Gastroesophageal sphincter (tissue), 4 donors: ENCODE results near the gene TSHZ2. TPM values are rescaled to one million over a fixed set of nuclear protein-coding genes. Genes with fewer than 3 reads are reported as not detected.

Experiments used
- ATAC-seq: fragments of 150-250 bp; one replicate; pipeline ENCODE4 v1.9.1; 2016; ENCODE audit warnings: mild to moderate bottlenecking, moderate library complexity
- H3K27ac ChIP-seq, 4 donors: fragments of 200-600 bp; sonication (generic) in 3 of 4; 1 replicate in 3 of 4; 2 replicates in 1 of 4; pipeline ENCODE4 v1.5.1; 2016 to 2019
- H3K27me3 ChIP-seq: fragments of 200-600 bp; sonication (generic); one replicate; pipeline ENCODE4 v1.5.1; 2019
- H3K36me3 ChIP-seq, 2 donors: fragments of 200-600 bp; sonication (generic); one replicate each; pipeline ENCODE4 v1.5.1; 2019; ENCODE audit warnings: control low read depth in 1 of 2
- H3K4me1 ChIP-seq, 3 donors: fragments of 200-600 bp; sonication (generic); 1 replicate in 2 of 3; 2 replicates in 1 of 3; pipeline ENCODE4 v1.5.1; 2016 to 2019; ENCODE audit warnings: control low read depth in 2 of 3
- H3K4me3 ChIP-seq, 2 donors: fragments of 200-600 bp; sonication (generic); one replicate each; pipeline ENCODE4 v1.5.1; 2019; ENCODE audit warnings: mild to moderate bottlenecking in 1 of 2, moderate library complexity in 1 of 2
- H3K9me3 ChIP-seq, 3 donors: fragments of 200-600 bp; sonication (generic); one replicate each; pipeline ENCODE4 v1.5.1; 2017 to 2019; ENCODE audit warnings: control low read depth in 2 of 3
- CTCF ChIP-seq, 4 experiments: fragments of 200-600 bp in 2 of 4; fragments of 450-650 bp in 2 of 4; sonication (generic) in 1 of 4; IDR thresholded peaks; one replicate each; pipeline ENCODE4 v1.5.1; 2017 to 2019; ENCODE audit warnings: antibody characterized with exemption in 4 of 4, mild to moderate bottlenecking in 2 of 4, moderate library complexity in 2 of 4
- EP300 ChIP-seq: sonication (generic); formaldehyde crosslinking; IDR thresholded peaks from one replicate; pipeline ENCODE4 v1.6.1; 2017; ENCODE audit warnings: antibody characterized with exemption, mild to moderate bottlenecking
- POLR2A ChIP-seq, 2 donors: fragments of 450-650 bp; IDR thresholded peaks; one replicate each; pipeline ENCODE4 v1.6.1; 2017; ENCODE audit warnings: antibody characterized with exemption in 2 of 2, mild to moderate bottlenecking in 2 of 2, moderate library complexity in 1 of 2
- POLR2AphosphoS5 ChIP-seq: sonication (generic); formaldehyde crosslinking; IDR thresholded peaks from one replicate; pipeline ENCODE4 v1.6.1; 2017; ENCODE audit warnings: antibody characterized with exemption
- WGBS, 2 donors: methylation state at CpG; one replicate each; pipeline ENCODE4 v1.1.5; 2018; ENCODE audit warnings: low coverage in 1 of 2; 5-methylcytosine and 5-hydroxymethylcytosine counted together
- total RNA-seq, 4 donors: library from RNA; depleted of rRNA; stranded (reverse); fragments of >200 nt; gene quantifications; one replicate each; pipeline ENCODE4 v1.1.0, GENCODE V29; 2016

The TSHZ2 gene
- total RNA-seq, 4 donors from 2014 or later, result 9.9 to 21.3 (median 12.2) TPM

- H3K27me3 ChIP-seq, result no peaks in the 10 kb centered on the region
- no peaks in the 10 kb centered on the region for H3K36me3 ChIP-seq
- no peak for ATAC-seq
- H3K9me3 ChIP-seq, result peaks cover 0 to 9% (median 0%) of the 10 kb centered on the region in 3 donors
- H3K4me1 ChIP-seq, result no peaks in the 10 kb centered on the region
- H3K4me3 ChIP-seq, result no peak overlapping the region
- TF ChIP-seq CTCF (IDR thresholded peaks at IDR 0.05) (no peak), POLR2AphosphoS5 (no peak)
- no peak overlapping the region for H3K27ac ChIP-seq
- WGBS, 2 donors, result 81 to 84% methylated on average over 2 of the region's 2 CpGs
These were observed 39.5 kb downstream of the TSHZ2 start for GRCh38 chr20:53011640-53012039.

DNA sequence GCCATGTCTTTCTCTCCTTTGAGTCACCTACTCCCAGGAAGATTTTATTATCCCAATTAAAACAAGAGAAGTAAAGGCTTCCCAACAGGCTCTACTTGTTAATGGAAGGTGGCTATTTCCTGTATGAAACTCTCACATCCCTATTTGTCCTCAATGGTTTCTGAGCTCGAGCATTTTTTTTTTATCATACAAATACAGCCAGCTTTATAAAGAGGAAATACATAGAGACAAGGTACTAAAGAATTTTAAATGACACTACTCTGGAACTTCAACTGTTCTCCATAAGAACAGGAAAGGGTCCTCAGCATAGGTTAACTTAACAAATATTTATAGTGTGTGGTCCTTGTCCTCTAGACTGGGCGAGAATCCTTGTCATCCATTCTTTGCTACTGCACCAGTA, 41.0 kb downstream of the TSHZ2 start:
- H3K4me3 ChIP-seq, result no peak overlapping the region
- TF ChIP-seq EP300 (no peak), POLR2A (IDR thresholded peaks at IDR 0.05) (no peak), POLR2AphosphoS5 (no peak), CTCF (IDR thresholded peaks at IDR 0.05) (no peak)
- H3K9me3 ChIP-seq, result peaks cover 0 to 9% (median 0%) of the 10 kb centered on the region in 3 donors
- peaks cover 0 to 3% (median 0%) of the 10 kb centered on the region in 3 donors for H3K4me1 ChIP-seq
- H3K27ac ChIP-seq, result no peak overlapping the region
- ATAC-seq, result no peak
- 88 to 89% methylated on average over 2 of the region's 2 CpGs for WGBS, 2 donors
- no peaks in the 10 kb centered on the region for H3K36me3 ChIP-seq
- no peaks in the 10 kb centered on the region for H3K27me3 ChIP-seq

DNA sequence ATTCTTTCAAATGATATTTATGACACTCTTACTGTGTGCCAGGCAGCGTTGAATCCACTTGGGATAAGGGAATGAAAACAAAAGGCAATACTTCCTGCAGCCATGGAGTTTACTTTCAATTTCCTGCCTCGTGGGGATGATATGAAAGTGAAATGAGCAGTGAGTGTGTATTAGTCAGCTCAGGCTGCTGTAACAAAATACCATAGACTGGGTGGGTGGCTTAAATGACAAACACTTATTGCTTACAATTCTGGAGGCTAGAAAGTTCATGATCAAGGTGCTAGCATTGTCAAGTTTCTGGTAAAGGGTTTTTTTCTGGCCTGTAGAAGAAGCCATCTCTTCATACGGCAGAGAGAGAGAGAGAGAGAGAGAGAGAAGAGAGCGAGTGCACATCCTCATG, 41.7 kb downstream of the TSHZ2 start:
- H3K4me1 ChIP-seq, result peaks cover 0 to 10% (median 0%) of the 10 kb centered on the region in 3 donors
- peaks cover 0 to 9% (median 0%) of the 10 kb centered on the region in 3 donors for H3K9me3 ChIP-seq
- no peak for TF ChIP-seq CTCF (IDR thresholded peaks at IDR 0.05)
- H3K36me3 ChIP-seq, result no peaks in the 10 kb centered on the region
- H3K27me3 ChIP-seq, result no peaks in the 10 kb centered on the region
- H3K27ac ChIP-seq, result no peak overlapping the region
- no peak for ATAC-seq
- no peak overlapping the region for H3K4me3 ChIP-seq
- WGBS, 2 donors, result 68 to 93% methylated on average over 4 of the region's 4 CpGs

- TF ChIP-seq POLR2A (IDR thresholded peaks at IDR 0.05) (no peak), EP300 (no peak), POLR2AphosphoS5 (no peak), CTCF (IDR thresholded peaks at IDR 0.05) (no peak)
- H3K9me3 ChIP-seq, result peaks cover 0 to 9% (median 0%) of the 10 kb centered on the region in 3 donors
- H3K4me1 ChIP-seq, result peaks cover 0 to 16% (median 0%) of the 10 kb centered on the region in 3 donors
- H3K36me3 ChIP-seq, result no peaks in the 10 kb centered on the region
- no peak for ATAC-seq
- H3K27ac ChIP-seq, result no peak overlapping the region
- H3K27me3 ChIP-seq, result no peaks in the 10 kb centered on the region
- no peak overlapping the region for H3K4me3 ChIP-seq
- WGBS, 2 donors, result 51 to 95% methylated on average over 2 of the region's 2 CpGs
These were observed 43.9 kb downstream of the TSHZ2 start for GRCh38 chr20:53016071-53016470.

- no peak for TF ChIP-seq EP300
- TF ChIP-seq CTCF (IDR thresholded peaks at IDR 0.05), result no peak
- TF ChIP-seq POLR2A (IDR thresholded peaks at IDR 0.05), result no peak
- TF ChIP-seq POLR2AphosphoS5, result no peak
- Histone ChIP-seq H3K9me3 (peaks cover 0 to 9% (median 0%) of the 10 kb centered on the region in 3 donors), H3K36me3 (no peaks in the 10 kb centered on the region), H3K27ac (no peak overlapping the region), H3K4me3 (no peak overlapping the region), H3K27me3 (no peaks in the 10 kb centered on the region), H3K4me1 (peaks cover 0 to 16% (median 0%) of the 10 kb centered on the region in 3 donors)
- no peak for ATAC-seq
- WGBS, 2 donors, result 92 to 93% methylated on average over 5 of the region's 5 CpGs
These were observed 44.4 kb downstream of the TSHZ2 start for GRCh38 chr20:53016534-53017042.
